ENCODE data around the gene BMP4.

The BMP4 gene

DNA sequence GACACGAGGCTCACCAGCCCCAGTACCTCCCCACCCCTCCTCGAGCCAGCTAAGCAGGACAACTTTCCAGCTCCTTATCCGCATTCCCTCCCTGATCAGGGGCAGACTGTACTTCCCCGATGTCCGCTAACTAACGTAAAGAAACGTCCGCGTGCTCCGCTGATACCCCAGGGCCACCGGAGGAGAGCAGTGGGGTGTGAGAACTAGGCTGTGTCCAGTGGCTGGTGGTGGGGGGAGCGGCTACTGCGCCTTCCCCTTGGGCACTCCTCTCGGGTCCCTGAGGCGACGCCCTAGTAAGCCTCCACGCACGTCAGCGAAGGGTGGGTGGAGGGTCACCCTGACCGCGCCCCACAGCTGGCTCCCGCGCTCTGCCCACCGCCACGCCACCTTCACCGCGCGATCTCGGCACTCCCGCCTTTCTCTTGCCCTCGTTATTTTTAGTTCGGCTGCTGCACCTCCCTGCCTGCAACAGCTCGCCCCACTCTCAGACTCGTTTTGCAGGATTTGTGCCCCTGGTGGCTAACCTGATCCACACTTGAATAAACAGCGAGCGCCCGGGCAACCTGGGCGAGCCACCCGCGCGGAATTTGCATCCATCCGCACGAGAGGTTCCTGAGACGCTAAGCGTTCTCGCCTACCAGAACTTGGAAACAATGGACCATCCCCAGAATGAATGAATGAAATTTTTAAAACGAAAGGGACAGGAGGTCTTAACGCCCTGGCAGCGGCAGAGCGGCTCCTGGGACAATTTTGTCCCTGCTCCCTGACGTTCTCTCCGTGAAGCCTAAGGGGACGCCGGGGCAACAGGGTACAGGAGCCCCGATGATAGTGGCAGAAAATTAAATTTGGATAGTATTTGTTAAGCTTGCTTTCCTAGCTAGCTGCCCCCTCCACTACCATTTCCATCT is 6.9 kb upstream of the BMP4 start:
- DNase-seq = no peak

DNA sequence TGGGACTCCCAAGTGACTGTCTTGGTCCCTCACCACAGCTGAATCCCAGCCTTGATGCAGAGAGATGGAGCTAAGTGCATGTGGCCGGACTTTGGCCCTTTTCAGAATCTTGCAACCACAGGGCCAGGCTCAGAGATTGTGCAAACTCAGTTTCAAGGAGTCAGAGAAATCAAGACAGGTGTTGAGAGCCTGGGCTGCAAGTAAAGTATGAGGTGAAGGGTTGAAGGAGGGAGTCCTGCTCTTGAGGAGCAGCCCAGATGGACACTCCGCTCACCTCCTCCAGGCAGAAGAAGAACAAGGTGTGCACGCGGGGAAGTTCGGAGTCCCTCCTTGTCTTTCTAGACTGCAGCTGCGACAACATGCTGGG is 6.3 kb upstream of the BMP4 start:
- no peak for DNase-seq

DNA sequence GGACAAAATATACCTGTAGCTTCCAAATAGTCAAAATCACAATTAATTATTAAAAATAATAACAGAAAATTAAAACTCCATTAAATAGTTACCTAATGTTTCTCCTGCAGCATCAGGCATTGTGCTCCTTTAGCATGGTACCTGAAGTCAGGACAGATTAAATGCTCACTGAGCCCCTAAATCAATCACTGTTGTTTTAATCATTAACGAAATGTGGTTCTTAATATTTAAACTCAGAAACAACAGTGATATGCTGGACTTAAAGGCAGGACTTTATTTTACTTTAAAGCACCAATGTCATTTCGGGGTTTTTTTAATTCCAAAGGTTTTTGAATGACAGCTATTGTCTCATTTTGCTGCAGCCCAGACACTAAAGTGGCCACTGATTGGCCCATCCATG is 2.0 kb upstream of the BMP4 start:
- DNase-seq = no peak

DNA sequence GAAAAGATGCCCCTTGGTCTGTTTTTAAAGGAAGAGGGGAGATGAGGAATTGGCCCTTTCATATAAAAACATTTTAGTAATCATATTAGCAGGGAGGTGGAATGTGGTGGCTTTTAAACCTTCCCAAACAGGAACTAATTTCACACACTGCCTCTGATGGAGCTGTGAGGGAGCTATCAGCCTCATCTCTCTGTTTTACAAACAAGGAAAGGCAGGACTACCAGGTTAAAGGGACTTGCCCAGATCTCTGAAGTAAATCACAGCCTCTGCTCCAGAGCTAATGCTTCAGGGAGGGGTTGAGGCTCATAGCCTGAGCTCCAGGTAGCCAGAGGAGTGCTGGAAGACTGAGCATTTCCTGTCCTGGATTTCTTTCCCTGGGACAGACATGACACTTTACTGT is 1.1 kb upstream of the BMP4 start:
- no peak for DNase-seq

DNA sequence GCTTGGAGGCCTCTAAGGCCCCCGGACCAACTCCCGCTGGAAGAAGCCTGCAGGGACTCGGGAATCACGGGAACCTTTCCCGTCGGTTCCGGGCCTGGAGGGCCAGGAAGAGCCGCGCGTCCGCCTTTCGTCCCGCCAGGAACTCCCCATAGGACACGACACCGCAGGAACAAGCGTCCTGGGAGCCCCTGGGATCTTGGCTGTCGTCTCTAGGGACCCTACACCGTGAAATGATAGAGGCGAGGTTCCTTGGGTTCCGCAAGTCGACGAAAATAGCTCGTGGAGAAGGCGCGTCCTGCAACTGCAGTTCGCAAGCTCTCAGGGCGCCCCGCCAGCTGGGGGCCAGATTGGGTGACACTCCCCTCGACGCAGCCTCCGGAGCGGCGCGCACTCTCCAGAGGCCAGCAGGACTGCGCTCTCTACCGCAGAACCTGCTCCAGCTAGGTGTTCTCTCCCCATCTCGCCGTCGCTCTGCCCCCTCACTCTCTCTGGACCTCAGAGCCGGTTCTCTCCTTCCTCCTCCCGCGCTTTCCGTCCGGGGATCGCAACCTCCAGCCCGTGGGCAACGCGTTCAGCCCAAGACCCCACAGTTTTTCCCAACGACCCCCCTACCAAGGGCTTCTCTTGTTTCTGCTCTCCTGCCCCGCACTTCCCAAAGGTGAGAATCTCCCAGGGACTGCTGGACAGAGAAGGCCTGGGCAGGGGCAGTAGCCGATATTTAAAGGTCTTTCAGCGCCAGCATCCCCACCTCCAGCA is 776 bp downstream of the BMP4 start:
- DNase-seq = no peak

DNA sequence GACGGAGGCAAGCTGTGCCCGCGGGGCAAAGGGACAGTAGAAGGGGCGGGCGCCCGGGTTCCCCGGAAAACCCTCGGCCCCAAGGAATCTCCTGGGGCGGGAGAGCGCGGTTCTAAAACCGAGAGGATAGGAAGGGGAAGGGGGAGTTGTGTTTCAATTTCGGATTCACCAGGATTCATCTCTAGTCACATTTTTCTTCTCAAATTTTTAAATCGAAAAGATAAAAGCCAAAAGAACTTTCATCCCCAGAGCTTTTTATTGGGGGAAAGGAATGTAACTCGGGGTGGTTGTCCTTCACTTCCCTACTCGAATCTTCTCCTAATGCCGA is 1.4 kb downstream of the BMP4 start:
- no peak for DNase-seq

DNA sequence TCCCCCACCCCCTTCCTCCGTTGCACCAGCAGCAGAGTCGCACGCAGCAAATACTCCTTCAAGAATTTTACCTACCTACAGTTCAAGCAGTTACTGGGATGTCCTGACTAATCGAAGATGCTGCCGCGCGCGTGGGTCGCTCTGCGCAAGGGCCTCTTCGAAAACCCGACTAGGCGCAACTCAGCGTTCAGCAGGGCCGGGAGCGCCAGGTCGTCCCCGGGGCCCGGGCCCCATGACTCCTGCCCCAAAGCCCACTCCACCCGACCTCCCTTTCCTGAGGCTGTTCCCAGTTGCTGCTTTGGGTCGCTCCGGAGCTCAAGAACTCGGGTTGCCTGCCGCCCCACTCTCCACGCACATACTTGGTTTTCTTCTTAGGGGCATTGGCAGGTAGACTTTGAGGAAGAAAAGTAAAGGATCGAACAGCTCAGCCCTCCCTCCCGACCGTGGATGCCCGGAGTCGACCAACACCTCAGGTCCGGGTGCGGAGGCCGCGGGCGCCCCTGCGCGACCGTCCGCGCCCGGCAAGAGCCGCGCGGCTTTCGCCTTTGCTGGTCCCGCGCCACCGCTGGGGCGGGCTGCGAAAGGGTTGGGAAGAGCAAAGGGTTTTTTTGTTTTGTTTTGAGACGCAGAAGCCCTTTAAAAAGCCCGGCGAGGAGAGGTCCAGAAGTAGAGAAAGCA is 1.9 kb downstream of the BMP4 start:
- no peak for DNase-seq

DNA sequence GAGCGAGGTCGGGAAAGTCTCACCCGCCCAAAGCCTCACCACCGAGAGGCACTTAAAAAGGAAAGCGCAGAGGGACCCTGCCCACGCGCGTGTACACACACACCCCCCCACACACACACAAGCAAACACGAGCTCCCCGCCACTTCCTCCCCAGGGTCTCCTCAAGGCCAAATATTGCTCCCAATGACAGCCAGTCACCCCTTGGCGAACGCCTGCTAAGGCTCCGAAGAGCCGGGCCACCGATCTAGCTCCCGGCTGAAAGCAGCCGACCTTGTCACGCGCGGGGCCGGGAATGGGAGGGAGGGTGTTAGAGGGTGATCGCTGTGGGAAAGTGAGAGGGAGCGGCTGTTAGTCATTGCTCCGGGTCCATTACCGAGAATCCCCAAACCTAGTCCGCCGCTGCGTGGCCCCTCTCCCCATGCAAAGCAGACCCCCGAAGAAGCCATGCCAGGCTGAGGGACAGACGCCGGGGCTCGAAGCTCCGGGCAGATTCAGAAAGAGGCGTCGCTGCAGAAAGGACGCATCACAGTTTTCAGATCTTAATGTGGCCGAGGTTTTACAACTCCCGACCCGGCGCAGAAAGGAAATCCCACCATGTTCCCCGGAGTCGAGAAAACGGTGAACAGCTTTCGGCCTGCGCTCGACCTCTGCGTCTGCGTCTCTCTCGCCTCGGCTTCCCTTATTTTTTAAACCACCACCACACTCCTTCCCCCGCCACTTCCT is 2.6 kb downstream of the BMP4 start:
- DNase-seq = no peak

DNA sequence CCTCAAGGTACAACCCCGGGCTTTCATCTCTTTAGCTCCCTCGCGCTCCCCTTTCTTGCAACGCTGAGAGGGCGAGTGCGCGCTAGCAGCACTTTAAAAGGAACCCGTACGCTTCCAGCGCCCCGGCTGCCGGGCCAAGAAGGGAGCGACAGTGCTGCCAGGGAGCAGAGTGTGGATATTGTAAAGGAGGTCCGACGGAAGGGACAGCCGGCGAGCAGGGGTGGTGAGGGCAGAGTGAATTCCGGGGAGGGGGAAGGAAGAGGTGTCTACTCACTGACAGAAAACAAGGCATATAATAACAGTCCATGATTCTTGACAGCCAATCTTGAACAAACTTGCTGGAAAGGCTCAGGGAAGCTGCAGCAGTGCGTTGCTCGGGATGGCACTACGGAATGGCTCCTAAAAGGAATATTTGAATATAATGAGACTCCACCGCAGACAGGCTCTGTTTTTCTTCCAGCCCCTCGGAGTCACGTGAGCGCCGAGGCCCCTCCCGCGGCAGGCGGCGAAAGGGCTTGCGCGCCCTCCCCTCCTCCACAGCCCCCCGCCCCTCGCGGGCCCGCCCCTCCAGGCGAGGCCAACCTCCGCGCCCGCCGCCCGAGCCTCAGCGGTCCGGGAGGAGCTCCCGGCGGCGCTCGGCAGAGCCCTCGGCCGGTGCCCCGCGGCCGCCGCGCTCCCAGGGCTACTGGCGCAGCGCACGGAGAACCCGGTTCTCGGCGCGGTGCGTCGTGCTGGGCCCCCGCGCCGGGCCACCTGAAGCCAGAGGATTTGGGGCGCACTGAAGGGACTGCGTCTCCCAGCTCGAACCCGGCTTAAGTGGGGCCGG is 3.4 kb downstream of the BMP4 start:
- DNase-seq = no peak

DNA sequence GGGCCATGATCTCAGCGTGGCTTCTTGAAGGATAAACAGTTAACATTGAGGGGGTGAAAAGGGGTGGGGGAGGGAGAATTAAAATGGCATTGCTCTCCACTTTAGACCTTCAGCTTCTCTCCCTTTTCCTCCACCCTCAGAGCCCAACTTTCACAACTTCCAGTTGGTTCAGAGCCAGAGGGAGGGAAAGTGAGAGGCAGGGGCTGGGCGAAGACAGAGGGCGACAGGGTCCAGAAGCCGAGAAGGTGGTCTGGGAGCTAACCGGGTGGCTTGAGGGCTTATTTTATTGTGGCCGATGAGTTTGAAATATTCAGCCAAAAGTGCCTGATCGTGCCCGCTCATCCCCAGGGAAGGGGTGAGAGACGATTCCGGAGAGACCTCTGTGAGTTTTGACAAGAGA is 4.1 kb downstream of the BMP4 start:
- DNase-seq = no peak

DNA sequence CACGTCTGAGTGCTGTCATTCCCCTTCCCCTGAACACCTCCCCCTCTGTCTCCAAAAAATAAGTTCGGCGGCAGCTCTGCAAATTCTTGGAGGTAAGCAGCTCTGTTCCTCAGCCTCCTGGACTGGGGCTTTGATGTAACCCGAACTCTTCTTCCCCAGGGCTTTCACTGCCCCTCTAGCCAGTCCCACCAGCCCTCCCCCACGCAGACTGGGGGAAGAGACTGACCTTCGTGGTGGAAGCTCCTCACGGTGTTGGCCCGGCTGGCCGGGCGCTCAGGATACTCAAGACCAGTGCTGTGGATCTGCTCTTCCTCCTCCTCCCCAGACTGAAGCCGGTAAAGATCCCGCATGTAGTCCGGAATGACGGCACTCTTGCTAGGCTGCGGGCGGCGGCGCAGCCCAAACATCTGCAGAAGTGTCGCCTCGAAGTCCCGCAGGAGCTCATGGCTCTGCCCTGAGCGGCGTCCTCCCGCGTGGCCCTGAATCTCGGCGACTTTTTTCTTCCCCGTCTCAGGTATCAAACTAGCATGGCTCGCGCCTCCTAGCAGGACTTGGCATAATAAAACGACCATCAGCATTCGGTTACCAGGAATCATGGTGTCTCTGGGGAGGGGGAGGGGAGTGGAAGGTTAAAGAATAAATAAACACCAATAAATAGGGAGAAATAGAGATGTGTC is 4.9 kb downstream of the BMP4 start:
- DNase-seq = no peak

DNA sequence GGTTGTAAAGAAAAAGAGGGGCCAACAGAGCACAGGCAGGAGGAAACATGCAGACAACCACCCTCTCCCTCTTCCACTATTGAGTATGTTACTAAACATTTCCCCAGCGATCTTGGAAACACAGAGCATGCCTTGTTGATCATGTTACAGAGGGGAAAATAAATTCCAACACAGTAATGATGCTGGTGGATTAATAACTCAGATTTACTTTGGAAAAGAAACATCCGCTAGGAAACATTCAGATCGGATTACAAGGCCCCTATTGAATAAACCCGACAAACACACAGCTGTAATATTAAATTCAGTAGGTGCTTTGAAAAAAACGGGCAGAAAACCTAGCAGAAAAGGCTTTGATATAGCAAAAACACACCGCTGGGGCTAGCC is 5.4 kb downstream of the BMP4 start:
- no peak for DNase-seq

DNA sequence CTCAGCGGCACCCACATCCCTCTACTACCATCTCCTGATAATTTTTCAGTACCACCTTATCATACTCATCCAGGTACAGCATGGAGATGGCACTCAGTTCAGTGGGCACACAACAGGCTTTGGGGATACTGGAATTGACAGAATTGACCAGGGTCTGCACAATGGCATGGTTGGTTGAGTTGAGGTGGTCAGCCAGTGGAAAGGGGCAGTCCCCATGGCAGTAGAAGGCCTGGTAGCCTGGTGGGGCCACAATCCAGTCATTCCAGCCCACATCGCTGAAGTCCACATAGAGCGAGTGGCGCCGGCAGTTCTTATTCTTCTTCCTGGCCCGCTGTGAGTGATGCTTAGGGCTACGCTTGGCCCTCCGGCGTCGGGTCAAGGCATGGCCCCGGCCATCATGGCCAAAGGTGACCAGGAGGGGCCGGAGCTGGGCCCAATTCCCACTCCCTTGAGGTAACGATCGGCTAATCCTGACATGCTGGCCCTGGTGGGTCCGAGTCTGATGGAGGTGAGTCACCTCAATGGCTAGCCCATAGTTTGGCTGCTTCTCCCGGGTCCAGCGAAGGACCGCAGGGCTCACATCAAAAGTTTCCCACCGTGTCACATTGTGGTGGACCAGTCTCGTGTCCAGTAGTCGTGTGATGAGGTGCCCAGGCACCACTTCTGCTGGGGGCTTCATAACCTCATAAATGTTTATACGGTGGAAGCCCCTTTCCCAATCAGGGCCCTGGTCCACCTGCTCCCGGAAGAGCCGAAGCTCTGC is 6.4 kb downstream of the BMP4 start:
- no peak for DNase-seq

DNA sequence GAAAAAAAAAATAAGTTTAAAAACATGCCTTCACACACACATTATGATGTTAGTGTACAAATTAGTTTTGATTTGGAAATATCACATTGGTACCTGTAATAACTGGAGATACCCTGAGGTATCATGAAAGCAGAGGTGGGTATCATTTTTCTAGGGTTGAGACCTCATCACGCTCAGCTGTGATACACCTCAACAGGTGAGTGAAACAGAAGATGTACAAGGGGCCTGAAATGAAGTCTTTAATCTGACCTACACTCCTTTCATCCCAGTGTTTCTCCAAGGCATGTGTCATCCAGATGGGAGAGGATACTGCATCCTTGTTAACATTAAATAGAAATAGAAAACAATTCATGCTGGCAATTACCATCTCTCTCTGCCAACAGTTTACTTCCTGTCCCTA is 7.4 kb downstream of the BMP4 start:
- no peak for DNase-seq

DNA sequence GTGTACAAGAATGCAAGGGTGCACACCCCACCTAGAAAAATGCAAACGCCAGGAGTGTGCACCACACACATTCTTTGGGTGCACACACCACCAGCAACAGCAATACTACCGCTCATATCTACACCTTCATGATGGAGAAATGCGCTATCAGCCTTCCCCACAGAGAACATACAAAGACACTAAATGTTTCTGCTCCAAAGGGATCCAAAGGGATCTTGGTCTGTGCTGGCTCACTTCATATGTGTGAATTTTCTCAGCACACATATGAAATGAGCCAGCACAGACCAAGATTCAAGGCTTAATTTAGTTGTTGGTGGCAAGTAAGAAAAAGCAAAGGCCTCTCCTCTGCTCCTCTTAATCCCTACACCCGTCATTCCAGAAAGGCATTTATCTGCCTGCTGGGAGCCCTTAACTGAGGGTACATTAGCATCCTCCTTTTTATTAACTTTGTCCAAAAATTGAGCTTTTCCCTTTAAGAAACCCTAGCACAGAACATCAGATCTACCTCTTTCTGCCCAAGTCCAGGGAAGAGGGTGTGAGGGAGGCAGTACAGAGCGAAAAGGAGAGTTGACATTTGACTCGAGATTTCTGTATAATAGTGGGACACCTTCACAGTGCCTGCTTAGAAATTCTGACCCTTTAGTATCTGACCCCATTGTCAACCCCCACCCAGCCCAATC is 8.3 kb downstream of the BMP4 start:
- DNase-seq = no peak

DNA sequence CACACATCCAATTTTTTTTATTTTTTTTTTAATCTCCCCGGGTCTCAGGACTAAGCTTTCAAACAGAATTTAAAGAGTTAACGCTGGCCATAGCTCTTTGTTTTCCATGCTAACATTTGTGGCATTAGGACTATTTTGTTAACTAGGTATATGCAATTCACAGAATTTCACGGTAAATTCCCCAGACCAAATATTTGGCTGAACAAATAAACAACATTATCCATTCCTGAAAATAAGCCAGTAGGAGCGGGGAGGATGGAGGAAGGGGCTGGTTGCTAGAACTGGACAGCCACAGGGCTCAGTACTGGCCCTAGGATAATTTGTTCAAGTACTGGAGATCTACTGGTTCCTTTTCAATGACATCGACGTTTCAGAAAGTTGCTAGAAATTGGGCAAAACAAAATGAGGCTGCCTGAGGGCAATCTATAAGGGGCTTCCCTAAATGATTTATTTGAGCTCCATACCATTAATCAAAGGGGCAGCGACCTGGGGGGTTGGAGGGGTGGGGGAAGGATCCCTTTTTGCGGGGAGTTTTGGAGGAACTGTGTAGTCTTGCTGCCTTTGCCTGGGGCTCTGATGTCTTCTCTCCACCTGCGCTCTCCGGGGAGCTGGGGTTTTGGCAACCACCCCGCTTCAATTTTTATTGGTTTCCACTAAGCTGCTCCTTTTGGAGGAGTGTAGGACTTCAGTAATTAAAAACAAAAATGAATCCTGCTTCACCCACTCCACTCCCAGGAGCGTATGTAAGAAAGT is 9.0 kb downstream of the BMP4 start:
- DNase-seq = no peak

DNA sequence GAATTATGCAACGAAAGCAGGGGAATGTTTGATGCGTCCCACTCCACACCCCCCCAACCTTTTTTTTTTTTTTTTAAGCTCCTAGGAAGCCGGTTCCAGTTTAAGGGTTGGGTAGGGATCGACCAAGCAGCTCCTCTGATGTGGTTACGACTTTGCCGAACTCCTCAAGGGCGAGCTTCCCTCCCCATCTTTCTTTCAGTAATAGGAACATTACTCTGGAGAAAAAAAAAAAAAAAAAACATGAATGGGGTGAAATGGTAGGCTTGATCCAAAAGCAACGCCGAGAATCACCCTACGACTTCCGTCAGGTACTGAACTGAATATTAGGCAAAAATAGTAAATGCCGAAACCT is 9.6 kb downstream of the BMP4 start:
- no peak for DNase-seq

DNA sequence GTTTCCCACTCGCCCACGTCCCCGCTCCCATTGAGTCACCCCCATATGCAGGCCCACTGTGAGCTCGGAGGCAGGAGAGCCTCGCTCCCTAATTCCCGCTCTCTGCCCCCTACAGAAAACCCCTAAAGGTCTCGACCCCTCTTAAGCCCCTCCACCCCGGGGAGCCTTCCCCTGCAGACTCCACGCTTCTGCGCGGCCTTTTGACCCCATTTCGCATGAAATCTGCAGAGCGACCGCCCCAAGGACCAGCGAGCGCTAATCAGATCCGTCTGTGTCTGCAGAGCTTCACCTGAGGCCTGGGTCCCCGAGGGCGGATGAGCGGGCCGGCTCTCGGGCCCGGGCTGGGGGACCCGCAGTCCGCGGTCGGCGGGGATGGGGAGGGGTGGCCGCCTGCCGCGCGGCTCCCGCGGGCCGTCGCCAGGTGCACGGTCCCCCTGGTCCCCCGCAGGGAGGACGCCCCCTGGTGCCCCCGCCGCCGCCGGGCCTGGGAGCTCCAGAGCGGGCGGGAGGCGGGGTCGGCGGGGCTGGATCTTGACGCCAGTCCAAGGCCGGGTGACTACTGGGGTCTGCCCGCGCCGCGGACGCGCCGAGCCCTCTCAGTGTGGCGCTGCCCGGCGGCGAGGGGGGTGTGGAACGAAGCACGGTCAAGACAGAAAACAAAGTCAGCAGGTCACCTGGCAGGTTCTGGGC is 10.1 kb downstream of the BMP4 start:
- no peak for DNase-seq

DNA sequence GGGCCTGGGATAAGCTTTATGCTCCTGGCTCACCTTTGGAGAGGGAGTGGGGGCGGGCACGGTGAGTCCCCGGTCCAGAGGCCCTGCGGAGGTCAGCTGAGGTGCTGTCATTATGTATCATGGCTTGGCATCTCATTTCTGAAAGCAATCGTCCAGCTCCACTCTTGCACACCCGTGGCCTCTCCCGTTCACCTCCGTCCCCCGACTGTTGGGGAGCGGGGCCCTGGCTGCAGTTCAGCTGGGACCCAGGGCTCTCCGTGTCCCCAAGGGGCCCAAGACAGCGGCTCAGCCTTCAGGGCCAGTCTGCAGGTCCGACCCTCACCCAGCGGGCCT is 10.6 kb downstream of the BMP4 start:
- DNase-seq = no peak
